BLaER1 treated with 17β-estradiol and CSF1 and Interleukin-3, amounts not matched to agents 10 nM and 100 nM (cell line): ENCODE data around the gene HMCN1.
"Not testable (repeated sequence)": the region's sequence is repeated elsewhere in the genome, so short reads cannot be mapped to it uniquely, and the experiment has no call there.

Source experiments
- H3K27ac ChIP-seq, 11 experiments: shearing (Covaris generic); formaldehyde crosslinking; 2 replicates each; pipeline ENCODE4 v1.8.1; 2022
- H3K27me3 ChIP-seq, 11 experiments: shearing (Covaris generic); formaldehyde crosslinking; 2 replicates each; pipeline ENCODE4 v1.8.1; 2022
- H3K36me3 ChIP-seq, 11 experiments: shearing (Covaris generic); formaldehyde crosslinking; 2 replicates each; pipeline ENCODE4 v1.8.1; 2022
- H3K4me1 ChIP-seq, 10 experiments: shearing (Covaris generic); formaldehyde crosslinking; 2 replicates each; pipeline ENCODE4 v1.8.1; 2022
- H3K4me2 ChIP-seq, 11 experiments: shearing (Covaris generic); formaldehyde crosslinking; 2 replicates each; pipeline ENCODE4 v1.8.1; 2022
- H3K4me3 ChIP-seq, 10 experiments: shearing (Covaris generic); formaldehyde crosslinking; 2 replicates each; pipeline ENCODE4 v1.8.1; 2022
- H3K9ac ChIP-seq, 11 experiments: shearing (Covaris generic); formaldehyde crosslinking; 2 replicates each; pipeline ENCODE4 v1.8.1; 2022
- H3K9me3 ChIP-seq, 11 experiments: shearing (Covaris generic); formaldehyde crosslinking; replicated peaks in 1 of 11; 2 replicates each; pipeline ENCODE4 v1.8.1; 2022
- H4K20me1 ChIP-seq, 11 experiments: shearing (Covaris generic); formaldehyde crosslinking; 2 replicates each; pipeline ENCODE4 v1.8.1; 2022
- Cebpa-rat ChIP-seq, 11 experiments: shearing (Covaris generic); IDR thresholded peaks; 2 replicates each; pipeline ENCODE4 v1.8.1; 2022

Gene HMCN1

DNA sequence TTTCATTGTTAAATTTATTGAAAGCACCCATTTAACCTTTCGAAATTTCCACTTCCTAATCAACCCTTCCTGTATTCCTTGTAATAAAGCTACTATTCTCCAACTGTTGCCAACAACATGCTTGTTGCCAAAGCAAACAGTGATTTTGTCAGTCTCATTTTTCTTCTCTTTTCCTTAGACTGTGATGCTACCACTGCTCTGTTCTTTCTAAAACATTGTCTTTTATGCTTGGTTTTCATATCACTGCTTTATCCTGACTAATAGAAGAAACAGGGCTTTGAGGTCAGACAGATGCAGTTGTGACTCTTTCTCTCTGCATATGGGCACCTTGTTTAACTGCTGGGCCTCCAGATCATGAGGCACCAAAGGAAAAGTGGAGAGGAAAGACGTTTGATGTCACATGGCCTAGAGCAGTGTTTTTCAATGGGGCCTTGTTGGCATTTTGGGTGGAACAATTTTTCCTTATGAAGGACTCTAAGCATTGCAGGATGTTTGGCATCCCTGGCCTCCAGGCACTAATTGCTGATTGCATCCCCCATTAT is 56.1 kb downstream of the HMCN1 start:
- no peaks in the 10 kb centered on the region for H3K27me3 ChIP-seq
- no peak overlapping the region for H3K4me3 ChIP-seq
- no peak overlapping the region for H3K4me2 ChIP-seq
- H3K4me1 ChIP-seq, result no peaks in the 10 kb centered on the region
- no peak overlapping the region for H3K27ac ChIP-seq
- no peaks in the 10 kb centered on the region for H3K36me3 ChIP-seq
- no peaks in the 10 kb centered on the region for H3K9me3 ChIP-seq
- H4K20me1 ChIP-seq, result no peaks in the 10 kb centered on the region
- TF ChIP-seq Cebpa-rat (IDR thresholded peaks at IDR 0.05), result no peak
- H3K9ac ChIP-seq, result no peak overlapping the region

DNA sequence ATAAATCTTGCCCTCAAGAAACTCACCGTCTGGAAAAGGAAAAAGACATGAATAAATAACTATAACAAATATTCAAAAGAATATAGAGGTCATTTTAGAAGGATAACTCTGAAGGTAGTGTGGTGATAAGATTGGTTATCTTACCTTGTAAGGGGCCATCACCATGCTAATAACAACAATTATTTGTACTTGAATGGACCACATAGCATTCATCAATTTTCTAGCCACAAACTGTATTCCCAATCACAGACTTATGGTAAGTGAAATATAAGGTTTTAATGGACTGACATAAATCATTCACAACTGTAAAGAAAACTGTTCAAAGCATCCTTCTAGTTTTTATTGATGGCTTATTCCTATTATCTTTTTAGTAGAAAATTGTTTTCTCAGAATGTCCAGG is 57.8 kb downstream of the HMCN1 start:
- Histone ChIP-seq H3K27ac (no peak overlapping the region), H3K4me3 (no peak overlapping the region), H3K36me3 (no peaks in the 10 kb centered on the region), H3K4me1 (no peaks in the 10 kb centered on the region), H4K20me1 (no peaks in the 10 kb centered on the region), H3K9ac (no peak overlapping the region), H3K9me3 (peaks cover 0 to under 1% (median 0%) of the 10 kb centered on the region in 11 experiments; a peak in 1 of 22 replicates), H3K4me2 (no peak overlapping the region), H3K27me3 (no peaks in the 10 kb centered on the region)
- no peak for TF ChIP-seq Cebpa-rat (IDR thresholded peaks at IDR 0.05)

DNA sequence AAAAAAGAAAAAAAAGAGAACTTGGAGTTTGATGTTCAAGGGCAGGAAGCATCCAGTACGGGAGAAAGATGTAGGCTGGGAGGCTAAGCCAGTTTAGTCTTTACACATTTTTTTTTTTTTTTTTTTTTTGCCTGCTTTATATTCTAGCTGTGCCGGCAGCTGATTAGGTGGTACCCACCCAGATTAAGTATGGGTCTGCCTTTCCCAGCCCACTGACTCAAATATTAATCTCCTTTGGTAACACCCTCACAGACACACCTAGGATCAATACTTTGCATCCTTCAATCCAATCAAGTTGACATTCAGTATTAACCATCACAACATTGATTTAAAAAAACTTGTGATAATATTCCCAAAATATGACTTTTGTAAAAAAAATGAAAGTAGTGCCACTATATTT is 60.3 kb downstream of the HMCN1 start:
- not testable (repeated sequence) for H3K27ac ChIP-seq, H3K4me2 ChIP-seq, H4K20me1 ChIP-seq, H3K9ac ChIP-seq, H3K4me1 ChIP-seq, H3K4me3 ChIP-seq, H3K27me3 ChIP-seq, H3K36me3 ChIP-seq
- H3K9me3 ChIP-seq, result peaks cover 13 to 24% (median 18%) of the 10 kb centered on the region in 11 experiments

DNA sequence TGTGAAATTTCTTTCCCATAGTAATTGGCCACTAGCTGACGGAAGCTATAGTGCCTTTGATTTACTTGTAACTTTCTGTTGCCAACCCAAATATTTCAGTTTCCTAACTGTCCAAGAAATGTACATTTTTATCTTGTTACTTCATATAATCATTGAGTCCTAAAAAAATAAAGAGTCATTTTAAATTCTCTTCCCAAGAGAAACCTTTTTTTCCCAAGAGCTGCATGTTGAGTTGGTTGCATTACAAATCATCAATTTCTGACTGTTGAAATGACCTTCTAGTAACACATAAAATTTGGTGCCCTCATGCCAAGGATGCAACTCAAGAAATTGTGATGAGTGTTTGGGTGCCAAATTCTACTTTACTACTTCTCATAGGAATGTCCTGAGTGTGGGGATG is 61.0 kb downstream of the HMCN1 start:
- Histone ChIP-seq H4K20me1 (no peaks in the 10 kb centered on the region), H3K4me3 (no peak overlapping the region), H3K9ac (no peak overlapping the region), H3K27me3 (no peaks in the 10 kb centered on the region), H3K36me3 (no peaks in the 10 kb centered on the region), H3K27ac (no peak overlapping the region), H3K4me1 (no peaks in the 10 kb centered on the region), H3K4me2 (no peak overlapping the region), H3K9me3 (peaks cover 15 to 29% (median 22%) of the 10 kb centered on the region in 11 experiments)
- no peak for TF ChIP-seq Cebpa-rat (IDR thresholded peaks at IDR 0.05)

DNA sequence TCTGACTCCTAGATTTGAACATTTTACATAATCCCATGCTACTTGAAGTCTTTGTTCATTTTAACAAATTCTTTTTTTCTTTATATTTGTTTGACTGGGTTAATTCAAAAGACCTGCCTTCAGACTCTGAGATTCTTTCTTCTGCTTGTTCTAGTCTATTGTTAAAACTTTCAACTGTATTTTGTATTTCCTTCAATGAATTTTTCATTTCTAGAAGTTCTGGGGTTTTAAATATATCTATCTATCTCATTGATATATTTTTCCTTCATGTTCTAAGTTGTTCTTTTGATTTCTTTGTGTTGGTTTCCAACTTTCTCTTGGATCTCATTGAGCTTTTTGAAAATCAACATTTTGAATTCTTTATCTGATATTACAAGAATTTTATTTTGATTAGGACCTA is 64.3 kb downstream of the HMCN1 start:
- Histone ChIP-seq H3K27ac (no peak overlapping the region), H4K20me1 (no peaks in the 10 kb centered on the region), H3K9ac (no peak overlapping the region), H3K4me3 (no peak overlapping the region), H3K9me3 (peaks cover 15 to 29% (median 22%) of the 10 kb centered on the region in 11 experiments), H3K4me1 (no peaks in the 10 kb centered on the region), H3K4me2 (no peak overlapping the region), H3K36me3 (no peaks in the 10 kb centered on the region), H3K27me3 (no peaks in the 10 kb centered on the region)
- no peak for TF ChIP-seq Cebpa-rat (IDR thresholded peaks at IDR 0.05)

DNA sequence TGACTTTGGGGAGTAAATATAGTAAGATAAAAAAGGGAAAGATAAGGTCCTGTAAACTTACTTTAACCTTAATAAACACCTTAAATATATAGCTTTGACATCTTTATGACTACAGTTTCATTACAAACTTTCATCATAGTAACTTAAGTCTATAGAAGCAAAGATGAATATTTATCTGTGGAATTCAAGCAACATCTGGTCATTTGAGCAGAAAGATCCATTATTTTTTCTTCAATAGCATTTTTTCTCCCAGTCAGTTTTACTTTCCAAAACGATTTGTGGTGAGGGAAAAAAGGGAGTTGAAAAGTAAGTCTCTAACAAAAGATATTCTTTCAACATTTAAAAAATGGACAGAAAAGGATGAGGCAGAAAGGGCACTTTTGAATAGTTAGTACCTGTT is 69.0 kb downstream of the HMCN1 start:
- TF ChIP-seq Cebpa-rat (IDR thresholded peaks at IDR 0.05), result no peak
- Histone ChIP-seq H4K20me1 (no peaks in the 10 kb centered on the region), H3K27ac (no peak overlapping the region), H3K4me1 (no peaks in the 10 kb centered on the region), H3K27me3 (no peaks in the 10 kb centered on the region), H3K9ac (no peak overlapping the region), H3K4me2 (no peak overlapping the region), H3K9me3 (peaks cover 11 to 19% (median 16%) of the 10 kb centered on the region in 11 experiments), H3K4me3 (no peak overlapping the region), H3K36me3 (no peaks in the 10 kb centered on the region)

DNA sequence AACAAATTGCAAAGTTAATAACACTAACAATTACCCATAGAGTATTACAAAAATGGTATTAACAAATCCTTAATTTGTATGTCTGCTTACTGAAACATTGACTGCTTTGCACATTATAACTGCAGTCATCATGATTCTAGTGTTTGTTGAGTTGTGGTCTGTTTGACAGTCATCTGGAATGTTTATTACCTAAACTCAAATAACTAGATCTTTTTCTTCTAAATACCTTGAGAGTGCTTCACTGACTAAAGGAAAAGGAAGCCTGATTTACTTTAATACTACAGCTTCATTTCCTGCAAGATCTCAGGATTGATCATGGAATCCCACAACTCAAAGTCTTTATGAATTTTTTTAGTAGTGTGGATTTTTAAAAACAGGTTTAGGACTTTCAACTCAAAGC is 70.0 kb downstream of the HMCN1 start:
- no peak overlapping the region for H3K9ac ChIP-seq
- peaks cover 4 to 10% (median 7%) of the 10 kb centered on the region in 11 experiments; a peak in 18 of 22 replicates for H3K9me3 ChIP-seq
- TF ChIP-seq Cebpa-rat (IDR thresholded peaks at IDR 0.05), result no peak
- H3K27me3 ChIP-seq, result no peaks in the 10 kb centered on the region
- H3K4me2 ChIP-seq, result no peak overlapping the region
- H3K4me1 ChIP-seq, result no peaks in the 10 kb centered on the region
- no peak overlapping the region for H3K4me3 ChIP-seq
- H3K27ac ChIP-seq, result no peak overlapping the region
- no peaks in the 10 kb centered on the region for H4K20me1 ChIP-seq
- no peaks in the 10 kb centered on the region for H3K36me3 ChIP-seq

DNA sequence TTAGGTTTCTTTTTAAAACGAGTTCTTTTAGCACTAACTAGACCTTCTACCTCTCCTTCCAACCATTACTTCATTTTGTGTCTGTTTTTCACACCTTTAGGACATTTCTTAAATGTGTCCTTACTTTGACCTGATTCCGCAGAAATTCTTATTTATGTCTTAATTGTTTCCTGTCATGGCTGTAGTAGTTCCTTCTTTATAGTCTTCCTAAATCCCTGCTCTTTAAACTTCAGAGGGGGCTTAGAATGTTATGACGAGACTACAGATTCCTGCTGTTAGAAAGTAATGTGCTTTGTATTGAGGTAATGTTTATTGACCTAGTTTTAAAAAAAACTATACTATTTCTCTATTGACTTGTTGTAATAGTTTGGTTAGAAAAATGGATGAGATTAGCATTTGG is 70.4 kb downstream of the HMCN1 start:
- H3K27ac ChIP-seq, result no peak overlapping the region
- no peaks in the 10 kb centered on the region for H3K4me1 ChIP-seq
- H4K20me1 ChIP-seq, result no peaks in the 10 kb centered on the region
- TF ChIP-seq Cebpa-rat (IDR thresholded peaks at IDR 0.05), result no peak
- no peak overlapping the region for H3K9ac ChIP-seq
- no peak overlapping the region for H3K4me3 ChIP-seq
- no peak overlapping the region for H3K4me2 ChIP-seq
- H3K9me3 ChIP-seq, result peaks cover 0 to 6% (median 3%) of the 10 kb centered on the region in 11 experiments; a peak in 11 of 22 replicates
- H3K36me3 ChIP-seq, result no peaks in the 10 kb centered on the region
- no peaks in the 10 kb centered on the region for H3K27me3 ChIP-seq

DNA sequence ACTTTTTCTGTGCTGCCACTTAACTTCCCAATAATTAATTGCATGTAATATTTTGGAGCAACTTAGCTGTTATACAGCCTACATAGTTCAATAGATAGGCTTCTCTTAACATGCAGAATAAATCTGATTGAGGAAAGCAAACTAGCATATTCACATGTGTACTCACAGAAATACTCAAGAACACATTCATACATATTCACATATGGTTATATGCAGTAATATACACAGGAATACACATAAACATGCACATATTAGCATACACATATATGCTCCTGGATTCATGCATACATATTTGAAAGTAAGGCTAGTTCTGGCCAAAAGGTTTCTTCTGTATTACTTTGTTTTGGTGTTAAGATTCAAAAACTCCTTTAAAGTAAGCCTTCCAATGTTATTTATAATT is 73.1 kb downstream of the HMCN1 start:
- Histone ChIP-seq H3K27me3 (no peaks in the 10 kb centered on the region), H4K20me1 (no peaks in the 10 kb centered on the region)

DNA sequence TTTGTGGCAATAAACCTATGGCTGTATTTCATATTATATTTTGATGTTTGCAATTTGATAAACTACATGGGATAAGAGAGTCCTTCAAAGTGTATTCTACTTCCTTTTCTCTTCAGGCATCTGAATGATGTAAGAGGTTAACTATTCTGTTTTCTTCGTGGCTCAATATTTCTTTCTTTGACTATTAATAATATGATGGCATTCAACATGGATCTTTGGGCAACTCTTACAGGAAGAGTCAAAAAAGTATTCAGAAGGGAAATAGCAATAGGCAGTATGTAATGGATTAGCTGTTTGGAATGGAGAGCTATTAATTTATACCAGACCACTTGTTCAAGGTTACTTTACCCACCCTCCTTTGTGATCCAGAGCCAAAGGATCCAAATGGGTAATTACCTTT is 74.4 kb downstream of the HMCN1 start:
- Histone ChIP-seq H4K20me1 (no peaks in the 10 kb centered on the region), H3K4me3 (no peak overlapping the region), H3K36me3 (no peaks in the 10 kb centered on the region), H3K9ac (no peak overlapping the region), H3K4me1 (peaks cover 0 to 6% (median 0%) of the 10 kb centered on the region in 10 experiments; a peak in 1 of 20 replicates), H3K27ac (no peak overlapping the region), H3K4me2 (no peak overlapping the region), H3K9me3 (no peaks in the 10 kb centered on the region), H3K27me3 (no peaks in the 10 kb centered on the region)
- TF ChIP-seq Cebpa-rat (IDR thresholded peaks at IDR 0.05), result no peak

More for the DNA sequence above, 73.1 kb downstream of the HMCN1 start:
- H3K4me1 ChIP-seq, result peaks cover 0 to 6% (median 0%) of the 10 kb centered on the region in 10 experiments; a peak in 1 of 20 replicates
- no peak for TF ChIP-seq Cebpa-rat (IDR thresholded peaks at IDR 0.05)
- no peak overlapping the region for H3K4me3 ChIP-seq
- no peaks in the 10 kb centered on the region for H3K9me3 ChIP-seq
- H3K36me3 ChIP-seq, result no peaks in the 10 kb centered on the region
- H3K27ac ChIP-seq, result no peak overlapping the region
- no peak overlapping the region for H3K9ac ChIP-seq
- no peak overlapping the region for H3K4me2 ChIP-seq
